ENCODE results near the gene KRT10.

DNA sequence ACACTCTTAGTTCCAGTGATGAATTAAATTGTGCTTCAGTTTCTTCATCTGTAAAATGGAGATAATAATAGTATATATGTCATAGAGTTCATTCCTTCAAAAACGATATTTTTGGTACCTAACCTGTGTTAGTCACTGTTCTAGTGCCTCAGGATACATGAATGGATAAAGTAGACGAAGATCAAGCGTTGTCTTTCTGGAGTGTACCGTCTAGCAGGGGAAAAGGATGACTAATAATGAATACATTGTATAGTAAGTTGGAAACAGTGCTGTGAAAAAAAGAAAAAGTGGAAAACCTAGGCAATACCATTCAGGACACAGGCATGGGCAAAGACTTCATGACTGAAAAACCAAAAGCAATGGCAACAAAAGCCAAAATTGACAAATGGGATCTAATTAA is 8.6 kb downstream of the KRT10 start:
- TF ChIP-seq, protein P1, sequence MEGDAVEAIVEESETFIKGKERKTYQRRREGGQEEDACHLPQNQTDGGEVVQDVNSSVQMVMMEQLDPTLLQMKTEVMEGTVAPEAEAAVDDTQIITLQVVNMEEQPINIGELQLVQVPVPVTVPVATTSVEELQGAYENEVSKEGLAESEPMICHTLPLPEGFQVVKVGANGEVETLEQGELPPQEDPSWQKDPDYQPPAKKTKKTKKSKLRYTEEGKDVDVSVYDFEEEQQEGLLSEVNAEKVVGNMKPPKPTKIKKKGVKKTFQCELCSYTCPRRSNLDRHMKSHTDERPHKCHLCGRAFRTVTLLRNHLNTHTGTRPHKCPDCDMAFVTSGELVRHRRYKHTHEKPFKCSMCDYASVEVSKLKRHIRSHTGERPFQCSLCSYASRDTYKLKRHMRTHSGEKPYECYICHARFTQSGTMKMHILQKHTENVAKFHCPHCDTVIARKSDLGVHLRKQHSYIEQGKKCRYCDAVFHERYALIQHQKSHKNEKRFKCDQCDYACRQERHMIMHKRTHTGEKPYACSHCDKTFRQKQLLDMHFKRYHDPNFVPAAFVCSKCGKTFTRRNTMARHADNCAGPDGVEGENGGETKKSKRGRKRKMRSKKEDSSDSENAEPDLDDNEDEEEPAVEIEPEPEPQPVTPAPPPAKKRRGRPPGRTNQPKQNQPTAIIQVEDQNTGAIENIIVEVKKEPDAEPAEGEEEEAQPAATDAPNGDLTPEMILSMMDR (conservative IDR thresholded peaks at IDR 0.05 in 1 of 2, IDR thresholded peaks at IDR 0.05 in 1 of 2; ENCODE audit: low read depth in 1 of 2, low read length in 2 of 2): no peak
- no peak for TF ChIP-seq EZH2 (IDR thresholded peaks at IDR 0.05; ENCODE audit: low read length, missing control alignments)

Data from fibroblast of lung (primary cell).